HL-60/S4 treated with phorbol 12-myristate 13-acetate at 8.2 ng/mL for 4 days and 3 days (cell line): ENCODE data around the gene ATXN1L.
"Not testable (repeated sequence)": the region's sequence is repeated elsewhere in the genome, so short reads cannot be mapped to it uniquely, and the experiment has no call there.

Source experiments
- in situ Hi-C: fragments of 300-500 bp; cut with MboI; formaldehyde crosslinking; loops from 2 replicates; pipeline ENCODE4 v1.15.0; 2022; ENCODE audit warnings: low sequenced_read_pairs

ATXN1L gene

GRCh38 chr16:71889147-71889546, 43.4 kb downstream of the ATXN1L start:
- in situ Hi-C loops, result no loop called here

DNA sequence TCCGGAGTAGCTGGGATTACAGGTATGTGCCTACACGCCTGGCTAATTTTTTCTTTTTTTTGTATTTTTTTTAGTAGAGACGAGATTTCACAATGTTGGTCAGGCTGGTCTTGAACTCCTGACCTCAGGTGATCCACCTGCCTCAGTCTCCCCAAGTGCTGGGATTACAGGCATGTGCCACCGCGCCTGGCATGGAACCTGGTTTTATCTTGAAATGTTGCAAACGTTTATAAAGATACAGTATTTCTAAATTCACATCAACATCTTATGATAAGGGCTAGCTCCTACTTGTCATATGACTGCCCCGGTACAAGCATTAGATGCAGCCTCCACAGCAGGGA, 48.1 kb downstream of the ATXN1L start:
- in situ Hi-C loops, result no loop called here

DNA sequence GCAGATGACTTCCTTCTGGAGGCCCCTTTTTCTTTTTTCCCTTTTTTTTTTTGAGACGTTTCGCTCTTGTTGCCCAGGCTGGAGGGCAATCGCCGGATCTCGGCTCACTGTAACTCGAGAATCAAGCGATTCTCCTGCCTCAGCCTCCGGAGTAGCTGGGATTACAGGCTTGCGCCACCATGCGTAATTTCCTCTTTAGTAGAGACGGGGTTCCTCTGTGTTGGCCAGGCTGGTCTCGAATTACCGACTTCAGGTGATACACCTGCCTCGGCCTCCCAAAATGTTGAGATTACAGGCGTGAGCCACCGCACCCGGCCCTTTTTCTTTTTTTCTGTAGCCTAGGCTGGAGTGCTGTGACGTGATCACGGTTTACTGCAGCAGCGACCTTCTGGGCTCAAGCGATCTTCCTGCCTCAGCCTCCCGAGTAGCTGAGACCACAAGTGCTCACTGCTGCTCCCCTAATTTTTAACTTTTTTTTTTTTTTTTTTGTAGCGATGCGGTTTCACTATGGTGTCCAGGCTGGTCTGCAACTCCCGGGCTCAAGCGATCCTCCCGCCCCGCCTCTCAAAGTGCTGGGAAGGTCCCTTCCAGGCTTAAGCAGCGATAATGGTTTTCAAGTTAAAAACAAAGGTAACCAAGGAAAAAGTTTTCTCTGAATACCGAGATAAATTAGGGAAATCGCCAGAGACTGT, 48.6 kb downstream of the ATXN1L start:
- in situ Hi-C loops, result no loop called here

- in situ Hi-C loops, result no loop called here
These were observed 49.3 kb downstream of the ATXN1L start, which contains the start of gene IST1 for GRCh38 chr16:71894921-71895678. TSS of gene IST1 (plus strand) at chr16:71895531. CDS start at chr16:71915641, 20,110 bp downstream.

GRCh38 chr16:71895679-71896365, 50.0 kb downstream of the ATXN1L start:
- in situ Hi-C loops, result no loop called here

- in situ Hi-C loops, result no loop called here
These were observed 51.1 kb downstream of the ATXN1L start for GRCh38 chr16:71896764-71897368.

DNA sequence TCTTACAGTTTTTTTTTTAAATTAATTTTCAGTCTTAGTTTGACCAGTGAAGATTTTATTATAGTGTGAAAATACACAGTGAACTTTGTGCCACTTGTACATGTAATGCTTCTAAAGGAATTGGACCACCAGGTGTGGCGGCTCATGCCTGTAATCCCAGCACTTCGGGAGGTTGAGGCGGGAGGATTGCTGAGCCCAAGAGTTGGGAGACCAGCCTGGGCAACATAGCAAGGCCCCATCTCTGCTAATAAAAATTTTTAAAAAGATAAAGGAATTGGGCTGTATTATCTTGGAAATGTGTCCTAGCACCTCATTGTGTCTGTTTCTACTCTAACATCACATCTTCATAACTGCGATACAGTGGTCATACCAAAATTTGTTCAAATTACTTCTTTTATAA, 53.4 kb downstream of the ATXN1L start:
- in situ Hi-C loops, result no loop called here

DNA sequence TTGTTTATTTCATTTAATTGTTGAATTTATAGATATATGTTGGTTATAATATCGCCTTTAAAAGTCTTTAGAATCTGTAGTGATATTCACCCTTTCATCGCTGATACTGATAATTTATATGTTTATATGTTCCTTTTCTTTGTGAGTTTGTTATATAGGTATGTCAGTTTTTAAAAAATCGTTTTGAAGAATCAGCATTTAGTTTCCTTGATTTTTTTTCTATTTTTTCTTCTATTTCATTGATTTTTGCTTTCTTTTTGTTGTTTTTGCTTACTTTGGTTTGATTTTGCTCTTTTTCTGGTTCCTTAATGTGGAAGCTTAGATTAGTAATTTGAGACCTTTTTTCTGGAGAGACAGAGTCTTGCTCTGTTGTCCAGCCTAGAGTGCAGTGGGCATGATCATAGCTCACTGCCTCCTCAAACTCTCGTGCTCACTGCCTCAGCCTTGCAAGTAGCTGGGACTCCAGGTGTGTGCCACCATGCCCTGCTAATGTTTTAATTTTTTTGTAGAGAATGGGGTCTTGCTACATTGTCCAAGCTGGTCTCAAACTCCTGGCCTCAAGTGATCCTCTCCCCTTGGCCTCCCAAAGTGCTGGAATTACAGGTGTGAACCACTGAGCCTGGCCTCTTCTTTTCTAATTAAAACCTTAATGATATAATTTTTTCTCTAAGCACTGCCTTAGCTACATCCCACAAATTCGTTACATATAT, 57.0 kb downstream of the ATXN1L start:
- in situ Hi-C loops, result no loop called here

DNA sequence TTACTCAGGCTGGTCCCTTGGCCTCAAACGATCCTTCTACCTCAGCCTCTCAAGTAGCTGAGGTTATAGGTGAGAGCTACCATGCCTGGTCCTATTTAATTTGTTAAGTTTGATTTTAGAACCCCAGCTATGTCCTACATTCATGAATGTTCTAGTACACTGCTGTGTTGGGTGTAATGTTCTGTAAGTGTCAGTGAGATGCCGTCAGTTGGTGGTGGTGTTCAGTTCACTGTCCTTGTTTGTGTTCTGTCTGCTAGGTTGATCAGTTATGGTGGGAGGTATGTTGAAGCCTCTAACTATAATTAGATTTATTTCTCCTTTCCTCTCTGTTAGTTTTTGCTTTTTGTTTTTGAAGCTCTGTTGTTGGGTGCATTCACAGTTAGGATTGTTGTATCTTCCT, 57.8 kb downstream of the ATXN1L start:
- in situ Hi-C loops, result no loop called here

GRCh38 chr16:71904239-71904638, 58.5 kb downstream of the ATXN1L start:
- in situ Hi-C loops, result no loop called here

DNA sequence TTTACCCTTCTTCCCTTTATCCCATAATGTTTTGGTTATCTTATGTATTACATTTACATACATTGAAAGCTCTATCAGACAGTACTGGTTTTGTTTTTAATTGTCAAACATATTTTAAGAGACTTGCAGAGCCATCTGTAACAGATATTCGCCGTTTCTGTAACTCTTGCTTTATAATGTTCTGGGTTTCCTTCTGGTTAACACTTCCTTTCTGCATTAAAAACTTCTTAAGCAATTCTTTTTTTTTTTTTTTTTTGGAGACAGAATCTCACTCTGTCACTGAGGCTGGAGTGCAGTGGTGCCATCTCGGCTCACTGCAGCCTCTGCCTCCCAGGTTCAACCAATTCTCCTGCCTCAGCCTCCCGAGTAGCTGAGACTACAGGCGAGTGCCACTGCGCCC, 60.0 kb downstream of the ATXN1L start:
- in situ Hi-C loops, result not testable (repeated sequence)
